Erythroblast (primary cell): ENCODE data around the gene FAM209B.

Experiments used
- GATA1 ChIP-seq: IDR thresholded peaks from 2 replicates; pipeline ENCODE4 v1.6.1; 2011; ENCODE audit warnings: low read depth, mild to moderate bottlenecking, control low read depth, low read length, moderate library complexity
- POLR2A ChIP-seq: IDR thresholded peaks from 2 replicates; pipeline ENCODE4 v1.6.1; 2011; ENCODE audit warnings: mild to moderate bottlenecking, low read length

- no peak for TF ChIP-seq POLR2A
- TF ChIP-seq GATA1 = no peak
Observed at GRCh38 chr20:56487216-56487615, 45.8 kb upstream of the FAM209B start.
